HL-60 (cell line): ENCODE data around the gene ANKRD44.

Source experiments
- CTCF ChIP-seq: IDR thresholded peaks from one replicate; pipeline ENCODE4 v1.5.1; 2011; ENCODE audit warnings: low read length, control low read depth, inconsistent platforms; ENCODE audit not compliant: insufficient read depth
- REST ChIP-seq: IDR thresholded peaks from 2 replicates; pipeline ENCODE4 v1.6.1; 2012; ENCODE audit warnings: low read depth; ENCODE audit not compliant: insufficient replicate concordance

GRCh38 chr2:197109326-197109725 is 201.3 kb downstream of the ANKRD44 start:
- TF ChIP-seq REST (no peak), CTCF (no peak)
